Ovary (tissue), 9 donors: ENCODE measurements around the gene RABGAP1L. TPM values are rescaled to one million over a fixed set of nuclear protein-coding genes. Genes with fewer than 3 reads are reported as not detected.

Source experiments
- DNase-seq, 5 donors: peaks; one replicate each; pipeline ENCODE4 v3.0.0-alpha.2; 2019 to 2020
- H3K27ac ChIP-seq, 2 donors: fragments of 200-600 bp; one replicate each; pipeline versions ENCODE4 v1.5.1 to v1.8.0; 2019 to 2022
- H3K27me3 ChIP-seq: fragments of 200-600 bp; one replicate; pipeline ENCODE4 v1.8.0; 2022
- H3K36me3 ChIP-seq: fragments of 200-600 bp; sonication (generic); one replicate; pipeline ENCODE4 v1.5.1; 2019
- H3K4me1 ChIP-seq: one replicate; pipeline ENCODE4 v1.8.1; 2013; ENCODE audit warnings: mild to moderate bottlenecking, moderate library complexity; ENCODE audit not compliant: insufficient read depth
- H3K4me3 ChIP-seq: fragments of 200-600 bp; sonication (generic); one replicate; pipeline ENCODE4 v1.5.1; 2017
- H3K9me3 ChIP-seq, 2 donors: fragments of 200-600 bp in 1 of 2; sonication (generic) in 1 of 2; one replicate each; pipeline versions ENCODE4 v1.5.1 to v1.8.1; 2013 to 2019; ENCODE audit warnings: mild to moderate bottlenecking in 1 of 2, moderate library complexity in 1 of 2
- EP300 ChIP-seq: sonication (generic); formaldehyde crosslinking; IDR thresholded peaks from one replicate; pipeline ENCODE4 v1.6.1; 2017; ENCODE audit warnings: antibody characterized with exemption
- POLR2A ChIP-seq: fragments of 450-650 bp; IDR thresholded peaks from one replicate; pipeline ENCODE4 v1.6.1; 2017; ENCODE audit warnings: antibody characterized with exemption, mild to moderate bottlenecking, moderate library complexity
- WGBS, 3 donors: extraction: QIAGEN DNeasy Blood & Tissue Kit in 1 of 3; methylation state at CpG; one replicate each; pipeline versions ENCODE4 v1.1.5 to v1.1.7; 2013 to 2017; 5-methylcytosine and 5-hydroxymethylcytosine counted together
- intact Hi-C, 4 donors: fragments of 100-400 bp; cut with DNase I; formaldehyde crosslinking; loops; one replicate each; pipeline versions ENCODE4 v1.11.0 to v1.15.1; 2022 to 2023
- polyA plus RNA-seq, 2 donors: library from polyadenylated mRNA; stranded (reverse); fragments of 200-250 nt in 1 of 2; fragments of 350-450 nt in 1 of 2; fragmentation: Illumina TruSeq in 1 of 2; extraction: RNeasy Lipid Tissue Mini Kit (QIAGEN cat#74804) in 1 of 2; gene quantifications; one replicate each; pipeline ENCODE4 v1.2.3, GENCODE V29; 2013 to 2014
- total RNA-seq, 7 donors: library from RNA; depleted of rRNA in 2 of 7; stranded (reverse); fragments of >200 nt in 2 of 7; fragmentation: NEBNext Ultra II Directional in 3 of 7; extraction: Animal tissue kit (Norgen Biotek cat#: 25700) in 3 of 7; gene quantifications; one replicate each; pipeline versions ENCODE4 v1.1.0 to v1.2.4, GENCODE V29; 2016 to 2023
- TF ChIP-seq, protein P1 (sequence below), 3 donors: fragments of 450-650 bp in 2 of 3; fragments of 200-600 bp in 1 of 3; IDR thresholded peaks; one replicate each; pipeline versions ENCODE4 v1.5.1 to v1.8.0; 2016 to 2022; ENCODE audit warnings: antibody characterized with exemption in 3 of 3, mild to moderate bottlenecking in 1 of 3
- donor health status: DM: no; HTN: no; CAD: no; lungs with moderate emphysema.
- donor health status: DM: no; HTN: no; CAD: no.
- donor health status: Bipolar disorder and iron deficiency.
- donor health status: DM: yes; HTN: yes; CAD: no.
- donor health status: DM: no; HTN: no; CAD: no.
- donor health status: DM: yes; HTN: yes; CAD: no.

RABGAP1L gene
- total and polyA plus RNA-seq, 9 donors, result 17.1 to 56.5 (median 43.6) TPM

DNA sequence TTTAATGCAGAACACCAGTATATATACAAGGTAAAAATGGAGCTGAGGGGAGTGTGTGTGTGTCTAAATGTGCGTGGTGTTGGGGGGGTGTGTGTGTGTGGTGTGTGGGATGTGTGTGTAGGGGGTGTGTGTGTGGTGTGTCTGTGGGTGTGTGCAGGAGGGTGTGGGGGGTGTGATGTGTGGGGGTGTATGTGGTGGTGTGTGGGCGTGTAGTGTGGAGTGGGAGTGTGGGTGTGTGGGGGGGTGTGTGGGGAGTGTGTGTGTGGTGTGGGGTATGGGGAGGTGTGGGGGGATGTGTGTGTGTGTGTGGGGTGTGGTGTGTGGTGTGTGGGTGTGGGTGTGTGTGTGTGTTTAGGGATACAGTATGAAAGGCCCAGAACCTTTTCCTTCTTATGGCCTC lies 638.1 kb downstream of the RABGAP1L start:
- no peak for TF ChIP-seq EP300
- no peak for TF ChIP-seq POLR2A
- TF ChIP-seq, protein P1, sequence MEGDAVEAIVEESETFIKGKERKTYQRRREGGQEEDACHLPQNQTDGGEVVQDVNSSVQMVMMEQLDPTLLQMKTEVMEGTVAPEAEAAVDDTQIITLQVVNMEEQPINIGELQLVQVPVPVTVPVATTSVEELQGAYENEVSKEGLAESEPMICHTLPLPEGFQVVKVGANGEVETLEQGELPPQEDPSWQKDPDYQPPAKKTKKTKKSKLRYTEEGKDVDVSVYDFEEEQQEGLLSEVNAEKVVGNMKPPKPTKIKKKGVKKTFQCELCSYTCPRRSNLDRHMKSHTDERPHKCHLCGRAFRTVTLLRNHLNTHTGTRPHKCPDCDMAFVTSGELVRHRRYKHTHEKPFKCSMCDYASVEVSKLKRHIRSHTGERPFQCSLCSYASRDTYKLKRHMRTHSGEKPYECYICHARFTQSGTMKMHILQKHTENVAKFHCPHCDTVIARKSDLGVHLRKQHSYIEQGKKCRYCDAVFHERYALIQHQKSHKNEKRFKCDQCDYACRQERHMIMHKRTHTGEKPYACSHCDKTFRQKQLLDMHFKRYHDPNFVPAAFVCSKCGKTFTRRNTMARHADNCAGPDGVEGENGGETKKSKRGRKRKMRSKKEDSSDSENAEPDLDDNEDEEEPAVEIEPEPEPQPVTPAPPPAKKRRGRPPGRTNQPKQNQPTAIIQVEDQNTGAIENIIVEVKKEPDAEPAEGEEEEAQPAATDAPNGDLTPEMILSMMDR (IDR thresholded peaks at IDR 0.05), result no peak
- DNase-seq, result no peak
- Histone ChIP-seq H3K4me1 (no peaks in the 10 kb centered on the region), H3K4me3 (no peak overlapping the region), H3K9me3 (no peaks in the 10 kb centered on the region), H3K27me3 (no peaks in the 10 kb centered on the region), H3K27ac (no peak overlapping the region), H3K36me3 (no peaks in the 10 kb centered on the region)
- 85 to 88% (median 86%) methylated on average over 2 of the region's 2 CpGs for WGBS, 3 donors
- intact Hi-C loops, result no loop called here

DNA sequence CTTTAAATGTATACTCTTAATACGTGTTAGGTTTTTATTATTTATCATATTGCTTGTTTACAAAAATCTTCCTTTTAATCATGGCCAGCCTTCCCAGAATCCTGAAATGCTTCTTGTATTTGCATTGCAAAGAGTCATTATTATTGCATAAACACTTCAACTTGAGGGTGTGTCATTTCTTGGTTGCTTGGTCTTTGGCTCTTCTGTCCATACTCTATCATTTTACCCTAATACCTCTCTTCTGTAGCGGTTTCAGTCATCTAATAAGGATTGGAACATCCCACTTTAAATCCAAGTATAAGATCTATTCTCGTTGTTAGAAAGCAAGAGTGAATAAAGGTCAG lies 639.8 kb downstream of the RABGAP1L start:
- no peaks in the 10 kb centered on the region for H3K27me3 ChIP-seq

GRCh38 chr1:174800216-174800851 lies 641.0 kb downstream of the RABGAP1L start:
- no peaks in the 10 kb centered on the region for H3K4me1 ChIP-seq
- H3K4me3 ChIP-seq, result peak overlapping the region; percentile 40
- WGBS, 3 donors, result 0 to 2% (median 1%) methylated on average over 10 of the region's 10 CpGs
- H3K36me3 ChIP-seq, result no peaks in the 10 kb centered on the region
- no peaks in the 10 kb centered on the region for H3K27me3 ChIP-seq
- peak; percentile 11 to 38 (median 33) for DNase-seq
- no peaks in the 10 kb centered on the region for H3K9me3 ChIP-seq
- peak overlapping the region in 1 of 2 donors; percentile 46 for H3K27ac ChIP-seq
- intact Hi-C loops, result no loop called here
- TF ChIP-seq POLR2A (no peak), EP300 (no peak)
- TF ChIP-seq, protein P1 (IDR thresholded peaks at IDR 0.05), result no peak

More for the DNA sequence above, 639.8 kb downstream of the RABGAP1L start:
- Histone ChIP-seq H3K4me3 (peak overlapping the region; percentile 40), H3K4me1 (no peaks in the 10 kb centered on the region), H3K9me3 (no peaks in the 10 kb centered on the region), H3K36me3 (no peaks in the 10 kb centered on the region), H3K27ac (peak overlapping the region in 1 of 2 donors; percentile 14)
- TF ChIP-seq EP300 (no peak), POLR2A (no peak)
- TF ChIP-seq, protein P1 (IDR thresholded peaks at IDR 0.05), result no peak
- intact Hi-C loops, result no loop called here
- no peak for DNase-seq
- WGBS, 3 donors, result 21 to 26% (median 26%) methylated on average over 3 of the region's 3 CpGs

GRCh38 chr1:174800876-174801275 lies 641.6 kb downstream of the RABGAP1L start:
- H3K4me1 ChIP-seq, result no peaks in the 10 kb centered on the region
- no peaks in the 10 kb centered on the region for H3K9me3 ChIP-seq
- H3K27me3 ChIP-seq, result no peaks in the 10 kb centered on the region
- WGBS, 3 donors, result 13 to 24% (median 16%) methylated on average over 1 of the region's 1 CpG
- no peak for TF ChIP-seq POLR2A
- TF ChIP-seq, protein P1 (IDR thresholded peaks at IDR 0.05), result no peak
- no peak for TF ChIP-seq EP300
- no peak for DNase-seq
- H3K36me3 ChIP-seq, result no peaks in the 10 kb centered on the region
- intact Hi-C loops, result no loop called here
- no peak overlapping the region for H3K27ac ChIP-seq
- H3K4me3 ChIP-seq, result peak overlapping the region; percentile 40
